Peyer's patch (tissue), 4 donors: ENCODE data around the gene UNC5B.

Experiments used
- CTCF ChIP-seq, 6 experiments: fragments of 450-650 bp in 4 of 6; fragments of 200-600 bp in 2 of 6; sonication (generic) in 1 of 6; IDR thresholded peaks; one replicate each; pipeline ENCODE4 v1.5.1; 2017 to 2019; ENCODE audit warnings: antibody characterized with exemption in 6 of 6, mild to moderate bottlenecking in 3 of 6, moderate library complexity in 1 of 6
- POLR2A ChIP-seq, 2 donors: fragments of 450-650 bp; IDR thresholded peaks; one replicate each; pipeline ENCODE4 v1.5.1; 2017; ENCODE audit warnings: antibody characterized with exemption in 2 of 2, mild to moderate bottlenecking in 2 of 2, moderate library complexity in 2 of 2

GRCh38 chr10:71294091-71294561 lies 81.8 kb downstream of the UNC5B start:
- TF ChIP-seq CTCF (IDR thresholded peaks at IDR 0.05) (no peak), POLR2A (IDR thresholded peaks at IDR 0.05) (no peak)
